Progenitor cell of endocrine pancreas (in vitro differentiated cells): ENCODE data around the gene PSD. TPM values are rescaled to one million over a fixed set of nuclear protein-coding genes. Genes with fewer than 3 reads are reported as not detected.

Experiments used
- DNase-seq: peaks from one replicate; pipeline ENCODE4 v3.0.0; 2021; ENCODE audit warnings: low spot score; ENCODE audit not compliant: unreplicated experiment
- H3K27ac Mint-ChIP-seq: 2 replicates; pipeline ENCODE4 v1.8.0; 2021; ENCODE audit warnings: mild to moderate bottlenecking, moderate library complexity, mixed read lengths
- H3K27me3 Mint-ChIP-seq: 2 replicates; pipeline ENCODE4 v1.8.0; 2021; ENCODE audit warnings: mixed read lengths
- H3K36me3 Mint-ChIP-seq: 2 replicates; pipeline ENCODE4 v1.8.0; 2022; ENCODE audit warnings: mixed read lengths; ENCODE audit not compliant: insufficient read depth
- H3K4me1 Mint-ChIP-seq: 2 replicates; pipeline ENCODE4 v1.8.0; 2021; ENCODE audit warnings: low read depth, mixed read lengths
- H3K4me3 Mint-ChIP-seq: 2 replicates; pipeline ENCODE4 v1.8.0; 2021; ENCODE audit warnings: low read depth, mild to moderate bottlenecking, moderate library complexity, mixed read lengths
- H3K9me3 Mint-ChIP-seq: 2 replicates; pipeline ENCODE4 v1.8.0; 2021; ENCODE audit warnings: low read depth, mixed read lengths
- CTCF ChIP-seq: fragments of 200-600 bp; sonication (generic); IDR thresholded peaks from one replicate; pipeline ENCODE4 v1.5.0; 2021; ENCODE audit warnings: antibody characterized with exemption, mild to moderate bottlenecking; ENCODE audit not compliant: unreplicated experiment
- long read RNA-seq: library from polyadenylated mRNA; unstranded; transcript quantifications from one replicate; pipeline ENCODE4 v2.0.0, GENCODE V29; 2020
- total RNA-seq: library from RNA; stranded (reverse); gene quantifications from 2 replicates; pipeline ENCODE4 v1.2.1, GENCODE V29; 2021

The PSD gene
- total RNA-seq = 8.9 and 10.7 TPM in 2 replicates
- long read RNA-seq, partial matches to known transcripts = 0 of 1 reads
- long read RNA-seq, other reads (novel, unspliced or antisense) = 1 of 1 reads

GRCh38 chr10:102418622-102419268, at the start of gene PSD:
Gene PSD (minus strand): TSS chr10:102418785. CDS start chr10:102417038, 1,747 bp downstream.
- peaks cover 16% of the 10 kb centered on the region for H3K4me1 Mint-ChIP-seq
- TF ChIP-seq CTCF = no peak
- peak within 1 kb of the TSS; percentile 64 for H3K27ac Mint-ChIP-seq
- no peak for DNase-seq
- H3K9me3 Mint-ChIP-seq = no peaks in the 10 kb centered on the region
- peaks cover 38% of the 10 kb centered on the region for H3K27me3 Mint-ChIP-seq
- H3K36me3 Mint-ChIP-seq = no peaks in the 10 kb centered on the region
- H3K4me3 Mint-ChIP-seq = peak within 1 kb of the TSS; percentile 99

- Mint-ChIP-seq H3K27me3 (no peaks in the 10 kb centered on the region), H3K27ac (no peak overlapping the region), H3K4me1 (peaks cover 9% of the 10 kb centered on the region), H3K36me3 (peaks cover 2% of the 10 kb centered on the region), H3K9me3 (no peaks in the 10 kb centered on the region), H3K4me3 (no peak overlapping the region)
- TF ChIP-seq CTCF = no peak
- DNase-seq = no peak
Observed at GRCh38 chr10:102467971-102468438, 49.4 kb upstream of the PSD start.

GRCh38 chr10:102467318-102467717, 48.7 kb upstream of the PSD start:
- no peak for DNase-seq
- no peak overlapping the region for H3K4me3 Mint-ChIP-seq
- peaks cover 15% of the 10 kb centered on the region for H3K4me1 Mint-ChIP-seq
- H3K9me3 Mint-ChIP-seq = no peaks in the 10 kb centered on the region
- H3K36me3 Mint-ChIP-seq = peaks cover 2% of the 10 kb centered on the region
- no peak overlapping the region for H3K27ac Mint-ChIP-seq
- no peaks in the 10 kb centered on the region for H3K27me3 Mint-ChIP-seq
- no peak for TF ChIP-seq CTCF

- peaks cover 30% of the 10 kb centered on the region for H3K4me1 Mint-ChIP-seq
- no peak for DNase-seq
- H3K27ac Mint-ChIP-seq = no peak overlapping the region
- no peak for TF ChIP-seq CTCF
- no peak overlapping the region for H3K4me3 Mint-ChIP-seq
- no peaks in the 10 kb centered on the region for H3K27me3 Mint-ChIP-seq
- peaks cover 2% of the 10 kb centered on the region for H3K36me3 Mint-ChIP-seq
- no peaks in the 10 kb centered on the region for H3K9me3 Mint-ChIP-seq
Observed at GRCh38 chr10:102465466-102465865, 46.9 kb upstream of the PSD start.

GRCh38 chr10:102463983-102464382, 45.4 kb upstream of the PSD start:
- no peak for TF ChIP-seq CTCF
- no peak for DNase-seq
- H3K4me1 Mint-ChIP-seq = peaks cover 30% of the 10 kb centered on the region
- no peaks in the 10 kb centered on the region for H3K36me3 Mint-ChIP-seq
- no peaks in the 10 kb centered on the region for H3K27me3 Mint-ChIP-seq
- H3K4me3 Mint-ChIP-seq = no peak overlapping the region
- H3K9me3 Mint-ChIP-seq = no peaks in the 10 kb centered on the region
- H3K27ac Mint-ChIP-seq = peak overlapping the region; percentile 86
